Skeletal muscle satellite cell (primary cell): Measurements from ENCODE around the gene OGFR.

Experiments used
- H3K27me3 ChIP-seq: 2 replicates; pipeline ENCODE4 v1.7.0; 2013; ENCODE audit warnings: low read length; ENCODE audit not compliant: control insufficient read depth, insufficient read depth
- H3K36me3 ChIP-seq: 2 replicates; pipeline ENCODE4 v1.7.0; 2013; ENCODE audit warnings: mild to moderate bottlenecking, control low read depth, low read length; ENCODE audit not compliant: insufficient read depth
- H3K4me1 ChIP-seq: 2 replicates; pipeline ENCODE4 v1.7.0; 2013; ENCODE audit warnings: low read length; ENCODE audit not compliant: control insufficient read depth, insufficient read depth
- H3K4me2 ChIP-seq: 2 replicates; pipeline ENCODE4 v1.7.0; 2013; ENCODE audit warnings: mild to moderate bottlenecking, low read length
- H3K4me3 ChIP-seq: 2 replicates; pipeline ENCODE4 v1.7.0; 2013; ENCODE audit warnings: low read length
- H3K9ac ChIP-seq: 2 replicates; pipeline ENCODE4 v1.7.0; 2013; ENCODE audit warnings: mild to moderate bottlenecking, low read depth, low read length, moderate library complexity
- H3K9me3 ChIP-seq: replicated peaks from 2 replicates; pipeline ENCODE4 v1.7.0; 2013; ENCODE audit warnings: mild to moderate bottlenecking, control low read depth, low read length

OGFR gene

DNA sequence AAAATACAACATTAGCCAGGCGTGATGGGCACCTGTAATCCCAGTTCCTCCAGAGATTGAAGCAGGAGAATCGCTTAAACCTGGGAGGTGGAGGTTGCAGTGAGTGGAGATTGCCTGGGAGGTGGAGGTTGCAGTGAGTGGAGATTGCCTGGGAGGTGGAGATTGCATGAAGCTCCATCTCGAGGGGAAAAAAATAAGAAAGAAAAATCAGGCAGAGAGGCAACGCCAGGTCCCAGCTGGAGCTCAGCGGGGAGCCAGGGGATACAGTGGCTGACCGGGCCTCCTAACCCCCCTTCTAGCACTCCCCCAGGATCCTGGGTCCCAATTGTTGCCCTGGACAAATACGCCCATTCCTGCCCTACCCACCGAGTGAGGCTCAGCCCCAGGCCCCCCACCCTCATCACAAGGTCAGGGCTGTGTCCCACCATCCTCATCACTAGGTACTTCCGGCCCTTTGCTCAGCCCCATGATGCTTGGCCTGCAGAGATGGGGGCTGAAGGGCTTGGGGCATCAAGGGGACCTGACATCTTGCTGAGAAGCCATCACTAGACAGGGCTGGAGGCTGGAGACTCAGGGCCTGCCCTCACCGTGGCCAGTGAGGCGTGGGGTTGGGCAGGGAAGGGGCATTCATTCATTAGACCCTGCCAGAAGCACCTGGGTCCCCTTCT lies 1.9 kb downstream of the OGFR start:
- Histone ChIP-seq H3K9ac (peak overlapping the region; percentile 87), H3K36me3 (peaks cover 41% of the 10 kb centered on the region), H3K4me1 (peaks cover 13% of the 10 kb centered on the region), H3K4me3 (peak overlapping the region; percentile 99), H3K9me3 (no peaks in the 10 kb centered on the region), H3K27me3 (no peaks in the 10 kb centered on the region), H3K4me2 (peak overlapping the region; percentile 98)

GRCh38 chr20:62807444-62808210 lies 3.0 kb downstream of the OGFR start:
- Histone ChIP-seq H3K36me3 (peaks cover 49% of the 10 kb centered on the region), H3K27me3 (no peaks in the 10 kb centered on the region), H3K4me2 (no peak overlapping the region), H3K9ac (no peak overlapping the region), H3K4me1 (peaks cover 13% of the 10 kb centered on the region), H3K4me3 (no peak overlapping the region), H3K9me3 (no peaks in the 10 kb centered on the region)

GRCh38 chr20:62808211-62808865 lies 3.7 kb downstream of the OGFR start:
- Histone ChIP-seq H3K9me3 (no peaks in the 10 kb centered on the region), H3K4me1 (peaks cover 13% of the 10 kb centered on the region), H3K4me2 (no peak overlapping the region), H3K9ac (no peak overlapping the region), H3K4me3 (no peak overlapping the region), H3K36me3 (peaks cover 51% of the 10 kb centered on the region), H3K27me3 (no peaks in the 10 kb centered on the region)

- Histone ChIP-seq H3K4me1 (peaks cover 13% of the 10 kb centered on the region), H3K4me2 (no peak overlapping the region), H3K9me3 (no peaks in the 10 kb centered on the region), H3K27me3 (peaks cover 1% of the 10 kb centered on the region), H3K9ac (no peak overlapping the region), H3K36me3 (peaks cover 59% of the 10 kb centered on the region), H3K4me3 (no peak overlapping the region)
Measured at GRCh38 chr20:62809530-62810428, 5.1 kb downstream of the OGFR start.

GRCh38 chr20:62811320-62811719 lies 6.7 kb downstream of the OGFR start:
- no peak overlapping the region for H3K9ac ChIP-seq
- peaks cover 17% of the 10 kb centered on the region for H3K27me3 ChIP-seq
- H3K4me1 ChIP-seq, result peaks cover 15% of the 10 kb centered on the region
- no peak overlapping the region for H3K4me2 ChIP-seq
- no peaks in the 10 kb centered on the region for H3K9me3 ChIP-seq
- H3K36me3 ChIP-seq, result peaks cover 59% of the 10 kb centered on the region
- H3K4me3 ChIP-seq, result no peak overlapping the region

- Histone ChIP-seq H3K27me3 (peaks cover 20% of the 10 kb centered on the region), H3K36me3 (peaks cover 55% of the 10 kb centered on the region), H3K4me3 (no peak overlapping the region), H3K4me1 (peaks cover 16% of the 10 kb centered on the region), H3K4me2 (no peak overlapping the region), H3K9me3 (no peaks in the 10 kb centered on the region), H3K9ac (no peak overlapping the region)
Measured at GRCh38 chr20:62811720-62812119, 7.1 kb downstream of the OGFR start.

DNA sequence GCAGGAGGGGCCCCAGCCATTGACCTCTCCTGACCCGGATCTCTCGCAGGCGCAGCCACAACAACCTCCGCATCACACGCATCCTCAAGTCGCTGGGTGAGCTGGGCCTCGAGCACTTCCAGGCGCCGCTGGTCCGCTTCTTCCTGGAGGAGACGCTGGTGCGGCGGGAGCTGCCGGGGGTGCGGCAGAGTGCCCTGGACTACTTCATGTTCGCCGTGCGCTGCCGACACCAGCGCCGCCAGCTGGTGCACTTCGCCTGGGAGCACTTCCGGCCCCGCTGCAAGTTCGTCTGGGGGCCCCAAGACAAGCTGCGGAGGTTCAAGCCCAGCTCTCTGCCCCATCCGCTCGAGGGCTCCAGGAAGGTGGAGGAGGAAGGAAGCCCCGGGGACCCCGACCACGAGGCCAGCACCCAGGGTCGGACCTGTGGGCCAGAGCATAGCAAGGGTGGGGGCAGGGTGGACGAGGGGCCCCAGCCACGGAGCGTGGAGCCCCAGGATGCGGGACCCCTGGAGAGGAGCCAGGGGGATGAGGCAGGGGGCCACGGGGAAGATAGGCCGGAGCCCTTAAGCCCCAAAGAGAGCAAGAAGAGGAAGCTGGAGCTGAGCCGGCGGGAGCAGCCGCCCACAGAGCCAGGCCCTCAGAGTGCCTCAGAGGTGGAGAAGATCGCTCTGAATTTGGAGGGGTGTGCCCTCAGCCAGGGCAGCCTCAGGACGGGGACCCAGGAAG lies 7.7 kb downstream of the OGFR start:
- Histone ChIP-seq H3K9ac (no peak overlapping the region), H3K4me1 (peaks cover 13% of the 10 kb centered on the region), H3K4me2 (no peak overlapping the region), H3K9me3 (no peaks in the 10 kb centered on the region), H3K4me3 (no peak overlapping the region), H3K27me3 (peaks cover 24% of the 10 kb centered on the region), H3K36me3 (peaks cover 53% of the 10 kb centered on the region)

GRCh38 chr20:62812907-62813200 lies 8.2 kb downstream of the OGFR start:
- Histone ChIP-seq H3K9ac (no peak overlapping the region), H3K36me3 (peaks cover 49% of the 10 kb centered on the region), H3K4me1 (peaks cover 13% of the 10 kb centered on the region), H3K4me3 (no peak overlapping the region), H3K4me2 (no peak overlapping the region), H3K27me3 (peaks cover 29% of the 10 kb centered on the region), H3K9me3 (no peaks in the 10 kb centered on the region)

- Histone ChIP-seq H3K4me3 (no peak overlapping the region), H3K36me3 (peaks cover 42% of the 10 kb centered on the region), H3K9me3 (no peaks in the 10 kb centered on the region), H3K4me1 (peaks cover 20% of the 10 kb centered on the region), H3K9ac (no peak overlapping the region), H3K27me3 (peaks cover 29% of the 10 kb centered on the region), H3K4me2 (no peak overlapping the region)
Measured at GRCh38 chr20:62813588-62813987, 9.0 kb downstream of the OGFR start.

DNA sequence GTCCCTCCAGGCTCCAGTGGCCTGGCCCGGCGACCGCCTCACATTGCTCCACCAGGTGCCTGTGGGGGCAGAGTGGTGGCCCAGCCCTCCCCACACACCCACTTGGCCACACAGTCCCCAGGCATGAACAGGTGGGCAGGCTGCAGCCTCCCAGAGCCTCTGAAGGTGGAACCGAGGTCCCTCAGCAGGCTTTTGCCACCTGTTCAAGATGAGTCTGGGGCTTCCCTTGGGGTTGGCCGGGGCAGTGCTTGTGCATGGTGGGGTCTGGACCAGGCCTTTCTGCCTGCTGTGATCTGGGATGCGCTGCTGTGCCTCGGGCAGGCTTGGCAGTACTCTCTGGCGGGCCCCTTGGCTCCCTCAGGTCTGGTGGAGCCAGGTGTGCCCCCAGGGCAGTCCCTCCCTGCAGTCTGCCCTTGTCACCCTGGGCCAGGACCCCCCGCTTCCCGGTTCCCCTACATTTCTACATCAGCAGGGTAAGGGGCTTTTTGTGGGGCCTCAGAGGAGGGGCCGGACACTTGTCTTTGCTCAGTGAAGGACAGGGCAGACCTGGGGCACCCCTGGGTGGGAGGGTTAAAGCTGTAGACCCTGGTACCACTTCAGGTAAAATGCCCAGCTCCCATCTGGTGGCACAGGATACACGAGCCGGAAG lies 9.5 kb downstream of the OGFR start:
- peaks cover 29% of the 10 kb centered on the region for H3K27me3 ChIP-seq
- no peak overlapping the region for H3K4me3 ChIP-seq
- H3K36me3 ChIP-seq, result peaks cover 38% of the 10 kb centered on the region
- no peaks in the 10 kb centered on the region for H3K9me3 ChIP-seq
- H3K4me1 ChIP-seq, result peaks cover 26% of the 10 kb centered on the region
- H3K4me2 ChIP-seq, result no peak overlapping the region
- no peak overlapping the region for H3K9ac ChIP-seq
